GM19328 (cell line): ENCODE results near the gene FGF5.
"Not testable (repeated sequence)": the region's sequence is repeated elsewhere in the genome, so short reads cannot be mapped to it uniquely, and the experiment has no call there.

ENCODE experiments used
- ATAC-seq: cut with Tn5 transposase; IDR thresholded peaks from one replicate; pipeline ENCODE4 v1.9.1; 2021; ENCODE audit warnings: mild to moderate bottlenecking, moderate library complexity; ENCODE audit not compliant: unreplicated experiment

The FGF5 gene

GRCh38 chr4:80294206-80294605 is 27.7 kb downstream of the FGF5 start:
- no peak for ATAC-seq

- no peak for ATAC-seq
These were observed 28.9 kb downstream of the FGF5 start for GRCh38 chr4:80295336-80295735.

- ATAC-seq: no peak
These were observed 29.4 kb downstream of the FGF5 start for GRCh38 chr4:80295826-80296225.

DNA sequence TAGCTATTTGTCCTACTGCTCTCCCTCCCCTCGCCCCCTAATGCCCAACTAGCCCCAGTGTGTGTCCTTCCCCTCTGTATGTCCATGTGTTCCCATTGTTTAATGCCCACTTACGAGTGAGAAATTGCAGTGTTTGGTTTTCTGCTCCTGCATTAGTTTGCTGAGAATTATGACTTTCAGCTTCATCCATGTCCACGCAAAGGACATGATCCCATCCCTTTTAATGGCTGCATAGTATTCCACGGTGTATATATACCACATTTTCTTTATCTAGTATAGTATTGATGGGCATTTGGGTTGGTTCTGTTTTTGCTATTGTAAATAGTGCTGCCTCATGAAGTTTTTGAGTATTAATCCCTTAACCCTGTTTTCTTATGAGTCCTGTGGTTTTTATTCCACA is 35.4 kb downstream of the FGF5 start:
- ATAC-seq: no peak

GRCh38 chr4:80302616-80303223 is 36.3 kb downstream of the FGF5 start:
- ATAC-seq: no peak

DNA sequence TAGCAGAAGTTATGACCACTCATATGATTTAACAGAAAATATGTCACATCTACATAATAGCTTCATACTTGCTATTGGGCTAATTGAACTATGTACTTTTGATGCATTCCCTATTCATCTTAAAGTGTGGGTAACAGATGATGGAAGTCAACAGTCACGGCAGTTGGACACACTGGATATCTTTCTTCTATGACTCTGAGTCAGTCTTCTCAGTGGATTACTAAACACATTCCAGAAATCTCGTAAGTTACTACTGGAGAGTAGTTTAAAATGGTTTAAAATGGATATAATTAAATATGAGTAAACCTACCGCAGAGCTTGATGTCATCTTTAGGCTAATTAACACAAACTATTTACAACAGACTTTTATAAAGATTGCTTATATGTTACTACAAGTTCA is 39.0 kb downstream of the FGF5 start:
- ATAC-seq: no peak

GRCh38 chr4:80306260-80306659 is 39.8 kb downstream of the FGF5 start:
- no peak for ATAC-seq

DNA sequence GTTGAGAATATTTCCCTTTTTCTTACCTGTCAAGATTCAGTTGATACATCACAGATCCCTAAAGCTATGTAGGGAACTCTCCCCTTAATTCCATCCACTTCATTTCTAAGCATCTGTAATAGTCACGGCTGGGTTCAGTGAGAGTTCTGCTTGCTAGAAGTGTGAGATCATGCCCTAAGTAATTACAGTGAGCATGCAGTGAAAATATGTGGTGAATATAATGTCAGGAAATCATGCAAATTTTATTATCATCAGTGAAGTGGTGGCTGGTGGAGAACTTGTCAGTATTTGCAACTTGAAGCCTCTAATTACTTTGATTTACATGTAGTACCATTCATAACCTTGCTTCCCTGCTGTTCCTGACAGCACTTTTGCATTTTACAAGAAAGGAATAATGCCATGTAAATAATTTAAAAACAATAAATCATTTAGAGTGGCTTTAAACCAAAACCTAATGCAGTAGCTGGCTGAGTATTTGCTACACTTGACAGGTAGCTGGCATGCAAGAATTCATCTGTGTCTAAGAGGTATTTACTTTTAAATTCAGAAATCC is 40.8 kb downstream of the FGF5 start:
- ATAC-seq: no peak

DNA sequence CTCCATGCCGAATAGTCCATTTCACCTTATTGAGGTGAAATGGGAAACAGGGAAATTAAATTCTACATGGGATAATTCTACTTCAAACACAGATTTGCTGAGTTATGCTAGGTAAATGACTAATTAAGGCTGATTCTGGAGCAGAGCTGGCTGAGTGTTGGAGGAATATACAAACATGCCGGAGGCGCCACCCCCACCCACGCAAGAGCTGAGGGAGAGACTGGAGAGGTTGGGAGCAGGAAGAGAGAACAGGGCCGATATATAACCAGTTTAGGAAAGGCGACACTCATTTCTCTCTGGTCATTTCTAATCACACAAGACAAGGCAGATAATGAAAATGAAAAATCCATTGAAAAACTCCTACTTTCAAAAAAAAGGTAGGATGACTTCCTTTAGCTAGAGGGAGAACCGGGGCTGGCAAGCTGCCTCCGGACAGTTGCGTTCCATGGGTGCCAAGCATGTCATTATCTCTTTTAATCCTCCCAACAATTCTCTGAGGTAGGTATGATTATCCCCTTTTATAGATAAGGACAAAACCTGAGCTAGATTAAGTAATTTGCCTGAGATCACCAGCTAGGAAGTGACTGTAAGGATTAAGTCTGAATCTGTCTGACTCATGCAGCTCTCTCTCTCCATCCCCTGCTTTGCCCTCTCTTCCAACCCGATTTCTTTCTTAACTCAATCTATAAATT is 41.5 kb downstream of the FGF5 start:
- no peak for ATAC-seq

DNA sequence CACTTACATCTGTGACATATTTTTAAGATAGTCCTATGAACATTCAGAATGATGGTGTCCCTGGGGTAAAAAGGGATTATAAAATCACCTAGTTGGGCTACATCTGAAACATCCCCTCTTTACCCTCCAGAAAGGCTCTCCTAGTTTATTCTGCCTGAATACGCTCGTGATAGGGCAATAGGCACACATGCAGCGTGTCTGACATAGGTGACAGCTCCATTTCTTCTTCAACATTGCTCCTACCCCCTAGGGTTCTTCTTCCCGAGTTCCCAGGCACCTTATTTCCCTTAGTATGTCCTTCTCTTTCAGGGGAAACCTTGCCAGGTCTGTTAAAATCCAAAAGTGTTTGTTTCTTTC is 42.0 kb downstream of the FGF5 start:
- ATAC-seq: no peak

- ATAC-seq: no peak
These were observed 43.0 kb downstream of the FGF5 start for GRCh38 chr4:80309294-80310004.

GRCh38 chr4:80311130-80311529 is 44.7 kb downstream of the FGF5 start:
- ATAC-seq: no peak

DNA sequence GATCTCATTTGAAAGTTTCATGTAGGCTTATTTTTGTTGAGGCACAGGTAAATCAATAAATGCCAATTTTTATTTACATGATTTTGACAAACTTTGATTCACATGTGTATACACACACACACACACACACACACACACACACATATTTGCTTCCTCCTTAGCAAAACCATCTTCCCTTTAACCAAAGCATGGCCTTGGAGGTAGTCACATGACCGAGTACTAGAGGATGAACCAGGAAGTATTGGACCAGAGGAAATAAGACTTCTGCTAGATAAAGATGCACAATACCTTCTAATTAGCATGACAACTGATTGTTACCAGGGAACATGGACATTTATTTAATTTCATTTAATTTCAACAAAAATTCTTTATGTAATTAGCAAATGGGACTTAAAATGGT is 45.7 kb downstream of the FGF5 start:
- no peak for ATAC-seq

DNA sequence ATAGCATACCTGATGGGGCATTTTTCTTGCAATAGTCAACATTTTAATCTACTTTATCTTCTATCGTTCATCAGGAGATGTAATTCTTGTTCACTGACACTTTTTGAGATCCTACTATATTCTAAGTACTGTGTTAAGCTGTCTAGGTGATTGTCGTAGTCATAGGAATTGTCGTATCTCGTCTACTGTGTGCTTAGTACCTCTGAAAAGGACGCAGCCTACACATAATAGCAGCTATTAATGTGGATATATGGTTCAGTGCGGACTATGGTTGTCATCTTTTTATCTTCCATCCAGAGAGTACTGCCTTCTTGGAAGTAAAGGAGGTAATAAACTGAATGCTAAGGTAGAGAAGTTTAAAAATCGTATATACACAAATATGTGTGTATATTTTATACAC is 47.2 kb downstream of the FGF5 start:
- no peak for ATAC-seq

GRCh38 chr4:80315848-80316247 is 49.4 kb downstream of the FGF5 start:
- not testable (repeated sequence) for ATAC-seq

DNA sequence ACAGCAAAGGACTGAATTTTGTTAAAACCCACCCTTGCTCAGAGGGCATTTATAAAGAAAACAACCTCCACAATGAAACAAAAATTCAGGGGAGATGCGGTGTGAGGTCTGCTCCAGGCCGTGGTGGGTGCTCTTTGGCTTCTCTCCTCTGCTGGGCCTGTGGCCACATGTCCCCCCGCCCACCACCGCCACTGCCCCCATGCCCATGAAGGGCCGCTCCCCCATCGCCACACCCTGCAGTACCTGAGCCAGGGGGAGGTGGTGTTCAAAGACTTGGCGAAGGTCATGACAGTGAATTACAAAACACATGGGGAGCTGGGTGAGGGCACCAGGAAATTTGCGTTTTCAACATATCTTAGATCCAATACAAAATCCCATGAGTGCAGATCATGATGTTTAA is 54.9 kb downstream of the FGF5 start:
- ATAC-seq: no peak

DNA sequence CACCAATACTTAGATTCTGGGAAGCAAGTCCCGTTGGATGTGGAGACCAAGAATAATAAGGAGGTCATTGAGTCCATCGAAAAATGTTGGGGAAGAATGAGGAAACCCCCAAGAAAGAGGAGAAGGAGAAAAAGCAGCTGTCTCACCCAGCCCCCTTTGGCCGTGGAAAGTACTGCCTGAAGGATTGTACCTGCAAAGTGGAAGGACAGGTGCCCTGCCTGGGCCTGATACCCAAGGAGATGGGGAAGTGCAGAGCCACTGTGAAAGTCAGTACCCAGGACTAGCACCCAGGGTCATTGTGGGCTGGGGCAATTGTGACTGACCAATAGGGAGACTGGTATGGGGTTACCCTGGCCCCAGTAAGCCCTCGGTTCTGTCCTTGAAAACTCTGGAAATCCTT is 55.3 kb downstream of the FGF5 start:
- no peak for ATAC-seq

- no peak for ATAC-seq
These were observed 56.3 kb downstream of the FGF5 start for GRCh38 chr4:80322716-80323115.

DNA sequence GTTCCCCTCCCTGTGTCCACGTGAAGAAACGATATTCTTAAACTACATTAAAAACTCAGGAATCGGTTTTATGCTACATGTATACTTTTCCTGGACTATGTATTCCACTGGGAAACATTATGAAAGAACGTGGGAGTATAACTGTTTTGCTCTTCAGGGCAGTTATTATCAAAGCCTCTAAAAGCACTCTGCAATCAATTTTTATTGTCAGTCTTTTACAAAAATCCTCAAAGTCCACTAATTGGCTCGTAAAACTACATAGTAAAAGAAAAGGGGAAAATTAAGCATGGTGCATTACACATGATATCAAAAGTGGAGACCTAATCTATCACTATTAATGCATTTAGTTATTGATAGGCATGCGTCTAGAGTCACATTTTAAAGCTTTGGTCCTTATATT is 57.7 kb downstream of the FGF5 start:
- no peak for ATAC-seq

DNA sequence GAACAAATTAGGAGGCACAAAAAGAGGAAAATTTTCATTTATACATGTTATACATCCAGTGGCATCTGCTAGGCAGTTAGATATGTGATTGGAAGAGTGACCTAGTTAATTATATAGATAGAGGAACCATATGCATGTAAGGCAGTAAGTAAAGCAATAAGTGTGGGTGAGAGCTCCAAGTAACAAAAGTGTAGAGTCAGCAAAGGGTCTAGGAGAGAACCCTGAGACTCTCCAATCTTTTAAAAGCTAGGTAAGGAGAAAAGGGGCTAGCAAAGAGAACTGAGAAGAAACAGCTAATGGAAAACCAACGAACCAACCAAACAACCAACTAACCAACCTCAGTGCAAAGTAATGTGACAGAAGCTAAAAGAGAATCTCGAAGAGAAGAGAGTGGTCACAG is 65.2 kb downstream of the FGF5 start:
- ATAC-seq: no peak

- no peak for ATAC-seq
These were observed 66.7 kb downstream of the FGF5 start for GRCh38 chr4:80333121-80333520.

DNA sequence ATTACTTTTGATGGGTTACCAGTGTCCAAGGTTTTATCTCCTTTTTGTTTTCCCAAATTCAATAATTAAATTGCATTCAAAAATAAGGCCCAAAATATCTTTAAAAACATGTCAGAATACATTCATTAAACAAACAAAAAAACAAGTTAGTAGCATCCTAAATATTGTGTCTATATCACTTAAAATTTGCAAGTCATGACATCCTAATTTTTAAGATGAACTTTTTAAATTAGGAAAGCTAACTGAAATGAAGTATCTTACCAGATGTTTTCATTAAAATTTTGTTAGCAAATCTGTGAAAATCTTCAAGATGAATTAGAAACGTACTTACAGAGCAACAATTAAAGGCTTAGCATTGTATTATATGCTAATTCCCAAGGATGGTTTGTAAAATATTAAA is 68.1 kb downstream of the FGF5 start:
- ATAC-seq: no peak
